DND-41 (cell line): ENCODE measurements around the gene ABHD16B.
"Not testable (repeated sequence)": the region's sequence is repeated elsewhere in the genome, so short reads cannot be mapped to it uniquely, and the experiment has no call there.

ENCODE experiments used
- ATAC-seq: fragments of 200-7000 bp; cut with Tn5 transposase; 3 replicates; pipeline ENCODE4 v1.9.1; 2021; ENCODE audit warnings: low read depth; ENCODE audit not compliant: insufficient read depth
- DNase-seq: peaks from one replicate; pipeline ENCODE4 v3.0.0-alpha.2; 2020
- H2AFZ ChIP-seq: 2 replicates; pipeline ENCODE4 v1.6.0; 2012; ENCODE audit warnings: low read depth, low read length
- H3K27ac ChIP-seq: 2 replicates; pipeline ENCODE4 v1.5.1; 2012; ENCODE audit warnings: low read length, inconsistent platforms
- H3K27me3 ChIP-seq: fragments of 200-600 bp; sonication (generic); 2 replicates; pipeline ENCODE4 v1.6.0; 2012; ENCODE audit warnings: low read length, mild to moderate bottlenecking, inconsistent platforms; ENCODE audit not compliant: insufficient read depth, poor library complexity
- H3K36me3 ChIP-seq: 2 replicates; pipeline ENCODE4 v1.5.1; 2012; ENCODE audit warnings: low read length, inconsistent platforms; ENCODE audit not compliant: insufficient read depth
- H3K4me1 ChIP-seq: 2 replicates; pipeline ENCODE4 v1.5.1; 2012; ENCODE audit warnings: mild to moderate bottlenecking, low read length; ENCODE audit not compliant: insufficient read depth
- H3K4me2 ChIP-seq: 2 replicates; pipeline ENCODE4 v1.6.0; 2012; ENCODE audit warnings: mild to moderate bottlenecking, moderate library complexity, low read length, inconsistent platforms; ENCODE audit not compliant: insufficient read depth
- H3K4me3 ChIP-seq, 2 experiments: fragments of 200-600 bp in 1 of 2; shearing (Covaris generic) in 1 of 2; 2 replicates each; pipeline ENCODE4 v1.5.1; 2012 to 2016; ENCODE audit warnings: inconsistent platforms in 2 of 2, low read length in 2 of 2, mild to moderate bottlenecking in 2 of 2, low read depth in 1 of 2, moderate library complexity in 1 of 2
- H3K79me2 ChIP-seq: 2 replicates; pipeline ENCODE4 v1.6.0; 2012; ENCODE audit warnings: low read length, inconsistent platforms; ENCODE audit not compliant: insufficient read depth
- H3K9ac ChIP-seq: 2 replicates; pipeline ENCODE4 v1.6.0; 2012; ENCODE audit warnings: low read depth, mild to moderate bottlenecking, inconsistent platforms, low read length, moderate library complexity
- H3K9me3 ChIP-seq: 2 replicates; pipeline ENCODE4 v1.5.1; 2012; ENCODE audit warnings: low read length, moderate library complexity, mild to moderate bottlenecking, inconsistent platforms; ENCODE audit not compliant: insufficient read depth, severe bottlenecking
- H4K20me1 ChIP-seq: 2 replicates; pipeline ENCODE4 v1.6.0; 2012; ENCODE audit warnings: low read length; ENCODE audit not compliant: insufficient read depth
- CTCF ChIP-seq: IDR thresholded peaks from 2 replicates; pipeline ENCODE4 v1.5.1; 2012; ENCODE audit warnings: borderline replicate concordance, low read length, moderate library complexity, mild to moderate bottlenecking; ENCODE audit not compliant: poor library complexity, severe bottlenecking; ENCODE audit errors: extremely low read depth
- EZH2 ChIP-seq: IDR thresholded peaks from 3 replicates; pipeline ENCODE4 v1.6.1; 2012; ENCODE audit warnings: borderline replicate concordance, low read depth, mild to moderate bottlenecking, moderate library complexity, low read length, inconsistent platforms; ENCODE audit not compliant: severe bottlenecking

ABHD16B gene

GRCh38 chr20:63868264-63868663, 7.0 kb downstream of the ABHD16B start:
- TF ChIP-seq EZH2, result no peak
- no peak for TF ChIP-seq CTCF
- peaks cover 10% of the 10 kb centered on the region for H4K20me1 ChIP-seq
- H3K36me3 ChIP-seq, result peaks cover 56% of the 10 kb centered on the region
- no peaks in the 10 kb centered on the region for H3K9me3 ChIP-seq
- no peaks in the 10 kb centered on the region for H3K27me3 ChIP-seq
- no peak overlapping the region for H3K27ac ChIP-seq
- H3K4me2 ChIP-seq, result no peak overlapping the region
- no peak overlapping the region for H3K9ac ChIP-seq
- H3K4me3 ChIP-seq, result no peak overlapping the region
- DNase-seq, result no peak
- H3K79me2 ChIP-seq, result peaks cover 57% of the 10 kb centered on the region
- H3K4me1 ChIP-seq, result peaks cover 36% of the 10 kb centered on the region
- no peak overlapping the region for H2AFZ ChIP-seq
- ATAC-seq, result no peak

GRCh38 chr20:63873477-63873971, 12.2 kb downstream of the ABHD16B start:
- H3K36me3 ChIP-seq, result peaks cover 86% of the 10 kb centered on the region
- H3K4me3 ChIP-seq, result no peak overlapping the region
- no peaks in the 10 kb centered on the region for H3K27me3 ChIP-seq
- TF ChIP-seq EZH2 (no peak), CTCF (no peak)
- no peak overlapping the region for H3K27ac ChIP-seq
- peaks cover 18% of the 10 kb centered on the region for H4K20me1 ChIP-seq
- no peak overlapping the region for H3K4me2 ChIP-seq
- H3K79me2 ChIP-seq, result peaks cover 25% of the 10 kb centered on the region; the same call in 1 of the 2 replicates
- no peak overlapping the region for H3K9ac ChIP-seq
- no peaks in the 10 kb centered on the region for H3K9me3 ChIP-seq
- H3K4me1 ChIP-seq, result no peaks in the 10 kb centered on the region
- DNase-seq (no peak), ATAC-seq (no peak)
- H2AFZ ChIP-seq, result no peak overlapping the region

GRCh38 chr20:63874241-63874640, 12.9 kb downstream of the ABHD16B start:
- ATAC-seq, H3K27ac ChIP-seq: not testable (repeated sequence)

GRCh38 chr20:63876489-63877036, 15.3 kb downstream of the ABHD16B start:
- Histone ChIP-seq H3K4me3 (no peak overlapping the region), H3K27me3 (no peaks in the 10 kb centered on the region), H2AFZ (no peak overlapping the region), H4K20me1 (peaks cover 20% of the 10 kb centered on the region), H3K9ac (no peak overlapping the region), H3K36me3 (peaks cover 73% of the 10 kb centered on the region), H3K9me3 (no peaks in the 10 kb centered on the region), H3K4me1 (no peaks in the 10 kb centered on the region), H3K79me2 (peaks cover 16% of the 10 kb centered on the region; the same call in 1 of the 2 replicates), H3K4me2 (no peak overlapping the region), H3K27ac (no peak overlapping the region)
- ATAC-seq (no peak), DNase-seq (no peak)
- no peak for TF ChIP-seq CTCF
- no peak for TF ChIP-seq EZH2

More at GRCh38 chr20:63874241-63874640, 12.9 kb downstream of the ABHD16B start:
- DNase-seq, H3K4me3 ChIP-seq, H3K4me2 ChIP-seq, H3K9me3 ChIP-seq, H3K4me1 ChIP-seq, H3K27me3 ChIP-seq, H3K9ac ChIP-seq, H2AFZ ChIP-seq: not testable (repeated sequence)
- H3K79me2 ChIP-seq, result peaks cover 19% of the 10 kb centered on the region; the same call in 1 of the 2 replicates
- peaks cover 20% of the 10 kb centered on the region for H4K20me1 ChIP-seq
- peaks cover 86% of the 10 kb centered on the region for H3K36me3 ChIP-seq
